Erythroblast (primary cell): ENCODE measurements around the gene LUC7L2.

Experiments
- GATA1 ChIP-seq: IDR thresholded peaks from 2 replicates; pipeline ENCODE4 v1.6.1; 2011; ENCODE audit warnings: low read depth, mild to moderate bottlenecking, control low read depth, low read length, moderate library complexity
- POLR2A ChIP-seq: IDR thresholded peaks from 2 replicates; pipeline ENCODE4 v1.6.1; 2011; ENCODE audit warnings: mild to moderate bottlenecking, low read length

DNA sequence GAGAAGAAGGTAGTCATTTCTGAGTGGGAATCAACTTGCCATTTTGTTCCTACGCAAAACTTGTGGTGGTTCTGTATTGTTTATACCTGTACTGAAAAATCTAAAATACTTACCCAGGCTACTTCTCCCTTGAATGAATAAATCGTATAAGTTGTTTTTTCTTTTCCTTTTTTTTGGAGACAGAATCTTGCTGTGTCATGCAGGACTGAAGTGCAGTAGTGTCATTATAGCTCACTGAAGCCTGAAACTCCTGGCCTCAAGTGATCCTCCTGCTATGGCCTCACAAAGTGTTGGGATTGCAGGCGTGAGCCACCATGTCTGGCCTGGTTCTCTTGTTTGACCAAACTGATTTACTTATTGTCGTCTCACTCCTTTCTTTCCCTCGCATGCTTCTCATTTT, 27.9 kb downstream of the LUC7L2 start:
- TF ChIP-seq POLR2A (no peak), GATA1 (no peak)
